ENCODE results near the gene NTRK3. TPM values are rescaled to one million over a fixed set of nuclear protein-coding genes. Genes with fewer than 3 reads are reported as not detected.

NTRK3 gene
- total RNA-seq, 4 donors from 2014 or later, result 5.3 to 11.7 (median 6.3) TPM

GRCh38 chr15:88300089-88300488 is 43.5 kb upstream of the NTRK3 start:
- no peak for DNase-seq (ENCODE audit: low spot score in 2 of 2)
- Histone ChIP-seq H3K27ac (no peak overlapping the region), H3K4me3 (no peak overlapping the region), H3K9me3 (no peaks in the 10 kb centered on the region), H3K27me3 (peaks cover 15% of the 10 kb centered on the region), H3K36me3 (no peaks in the 10 kb centered on the region), H3K4me1 (no peaks in the 10 kb centered on the region)
- WGBS, result 48% methylated on average over 6 of the region's 8 CpGs
- no peak for TF ChIP-seq EP300 (IDR thresholded peaks at IDR 0.05)
- no peak for TF ChIP-seq CTCF (IDR thresholded peaks at IDR 0.05)
- no peak for TF ChIP-seq POLR2A (IDR thresholded peaks at IDR 0.05)
- TF ChIP-seq POLR2AphosphoS5 (IDR thresholded peaks at IDR 0.05), result no peak

- H3K27me3 ChIP-seq, result peaks cover 15% of the 10 kb centered on the region
- H3K36me3 ChIP-seq, result no peaks in the 10 kb centered on the region
- 27% methylated on average over 4 of the region's 4 CpGs for WGBS
- H3K9me3 ChIP-seq, result no peaks in the 10 kb centered on the region
- no peak overlapping the region for H3K4me3 ChIP-seq
- DNase-seq (ENCODE audit: low spot score in 2 of 2), result no peak
- no peaks in the 10 kb centered on the region for H3K4me1 ChIP-seq
- no peak overlapping the region for H3K27ac ChIP-seq
- TF ChIP-seq POLR2A (IDR thresholded peaks at IDR 0.05) (no peak), POLR2AphosphoS5 (IDR thresholded peaks at IDR 0.05) (no peak), CTCF (IDR thresholded peaks at IDR 0.05) (no peak), EP300 (IDR thresholded peaks at IDR 0.05) (no peak)
Observed at GRCh38 chr15:88299497-88299896, 43.0 kb upstream of the NTRK3 start.

GRCh38 chr15:88288661-88289060 is 32.1 kb upstream of the NTRK3 start:
- Histone ChIP-seq H3K36me3 (no peaks in the 10 kb centered on the region), H3K27me3 (peaks cover 38% of the 10 kb centered on the region), H3K4me3 (no peak overlapping the region), H3K27ac (no peak overlapping the region), H3K4me1 (no peaks in the 10 kb centered on the region), H3K9me3 (no peaks in the 10 kb centered on the region)
- 42% methylated on average over 4 of the region's 4 CpGs for WGBS
- no peak for DNase-seq (ENCODE audit: low spot score in 2 of 2)
- TF ChIP-seq EP300 (IDR thresholded peaks at IDR 0.05) (no peak), CTCF (IDR thresholded peaks at IDR 0.05) (no peak)

- Histone ChIP-seq H3K27me3 (peaks cover 43% of the 10 kb centered on the region), H3K9me3 (no peaks in the 10 kb centered on the region), H3K4me3 (no peak overlapping the region), H3K36me3 (no peaks in the 10 kb centered on the region), H3K4me1 (no peaks in the 10 kb centered on the region), H3K27ac (no peak overlapping the region)
- 77% methylated on average over 10 of the region's 10 CpGs for WGBS
- DNase-seq (ENCODE audit: low spot score in 2 of 2), result no peak
- TF ChIP-seq POLR2A (IDR thresholded peaks at IDR 0.05) (no peak), CTCF (IDR thresholded peaks at IDR 0.05) (no peak), EP300 (IDR thresholded peaks at IDR 0.05) (no peak), POLR2AphosphoS5 (IDR thresholded peaks at IDR 0.05) (no peak)
Observed at GRCh38 chr15:88288206-88288605, 31.7 kb upstream of the NTRK3 start.

GRCh38 chr15:88284318-88284998 is 27.9 kb upstream of the NTRK3 start:
- H3K9me3 ChIP-seq, result no peaks in the 10 kb centered on the region
- H3K27ac ChIP-seq, result no peak overlapping the region
- no peaks in the 10 kb centered on the region for H3K36me3 ChIP-seq
- H3K4me3 ChIP-seq, result no peak overlapping the region
- peaks cover 65% of the 10 kb centered on the region for H3K27me3 ChIP-seq
- DNase-seq (ENCODE audit: low spot score in 2 of 2), result no peak
- no peak for TF ChIP-seq CTCF (IDR thresholded peaks at IDR 0.05)
- TF ChIP-seq POLR2A (IDR thresholded peaks at IDR 0.05), result no peak
- TF ChIP-seq EP300 (IDR thresholded peaks at IDR 0.05), result no peak
- no peak for TF ChIP-seq POLR2AphosphoS5 (IDR thresholded peaks at IDR 0.05)
- WGBS, result 7% methylated on average over 11 of the region's 15 CpGs
- H3K4me1 ChIP-seq, result no peaks in the 10 kb centered on the region

All from suprapubic skin (tissue), 4 donors.